HepG2 (cell line): ENCODE results near the gene VPS13D. TPM values are rescaled to one million over a fixed set of nuclear protein-coding genes. Genes with fewer than 3 reads are reported as not detected.
A peak's percentile ranks its signal among the peaks of the same experiment; 100 is the strongest.

ENCODE experiments used
- ATAC-seq: fragments of 200-7000 bp; cut with Tn5 transposase; 3 replicates; pipeline ENCODE4 v1.9.1; 2020; ENCODE audit warnings: mild to moderate bottlenecking, moderate library complexity
- BruUV-seq: library from RNA; stranded (reverse); fragments of 400-500 nt; replicated peaks from 2 replicates; lab custom pipeline; 2021; lab: Mats Ljungman, UMichigan
- CTCF ChIA-PET: fragments of 300-600 bp; formaldehyde crosslinking; extraction: SDS; loops from one replicate; lab custom pipeline; 2021; ENCODE audit warnings: low total read pairs, inconsistent platforms, low intra/inter-chr PET ratio; lab: Yijun Ruan, JAX
- POLR2A ChIA-PET: fragments of 350-600 bp; sonication (Branson Sonifier 250); formaldehyde crosslinking; loops from one replicate; lab custom pipeline; 2020; ENCODE audit warnings: antibody characterized with exemption, inconsistent platforms; lab: Yijun Ruan, JAX
- DNase-seq: peaks from one replicate; pipeline ENCODE4 v3.0.0-alpha.2; 2015; ENCODE audit warnings: low spot score
- FAIRE-seq: peaks from 3 replicates; lab custom pipeline; 2011; peaks lifted over from hg19 to GRCh38; lab: Jason Lieb, UNC
- H2AFZ ChIP-seq: one replicate; pipeline ENCODE4 v1.6.1; 2011; ENCODE audit warnings: low read length, inconsistent platforms
- H3K27ac ChIP-seq: fragments of 300-600 bp; 3 replicates; pipeline ENCODE4 v1.8.0; 2011; ENCODE audit warnings: mixed run types, mild to moderate bottlenecking, mixed read lengths, low read length, inconsistent platforms; ENCODE audit not compliant: insufficient read depth; ENCODE audit errors: extremely low read length
- H3K27me3 ChIP-seq, 2 experiments: fragments of 200-600 bp in 1 of 2; 2 replicates in 1 of 2; 3 replicates in 1 of 2; pipeline versions ENCODE4 v1.6.0 to v1.8.0; 2011; ENCODE audit warnings: low read length in 2 of 2, mild to moderate bottlenecking in 2 of 2, moderate library complexity in 2 of 2, inconsistent platforms in 1 of 2; ENCODE audit not compliant: insufficient read depth in 2 of 2, control insufficient read depth in 1 of 2
- H3K36me3 ChIP-seq, 2 experiments: fragments of 200-600 bp in 1 of 2; replicated peaks in 1 of 2; 2 replicates in 1 of 2; 3 replicates in 1 of 2; pipeline versions ENCODE4 v1.5.1 to v1.8.0; 2011; ENCODE audit warnings: low read length in 2 of 2, inconsistent platforms in 1 of 2; ENCODE audit not compliant: insufficient read depth in 2 of 2, control insufficient read depth in 1 of 2
- H3K4me1 ChIP-seq: 2 replicates; pipeline ENCODE4 v1.5.1; 2012; ENCODE audit warnings: low read length, inconsistent platforms; ENCODE audit not compliant: insufficient read depth
- H3K4me2 ChIP-seq: 2 replicates; pipeline ENCODE4 v1.6.0; 2011; ENCODE audit warnings: low read depth, low read length, inconsistent platforms
- H3K4me3 ChIP-seq, 3 experiments: fragments of 200-600 bp in 1 of 3; sonication (generic), shearing (Covaris generic) in 1 of 3; replicated peaks in 1 of 3; 2 replicates each; pipeline ENCODE4 v1.5.1; 2011 to 2016; ENCODE audit warnings: low read length in 3 of 3, inconsistent platforms in 2 of 3, low read depth in 2 of 3, mild to moderate bottlenecking in 2 of 3, control low read depth in 1 of 3, mixed read lengths in 1 of 3; ENCODE audit not compliant: insufficient read depth in 1 of 3
- H3K79me2 ChIP-seq: one replicate; pipeline ENCODE4 v1.6.1; 2011; ENCODE audit warnings: low read length, inconsistent platforms; ENCODE audit not compliant: insufficient read depth
- H3K9ac ChIP-seq: 2 replicates; pipeline ENCODE4 v1.6.0; 2011; ENCODE audit warnings: mild to moderate bottlenecking, low read depth, low read length, inconsistent platforms; ENCODE audit not compliant: insufficient read depth
- H3K9me3 ChIP-seq: 2 replicates; pipeline ENCODE4 v1.5.1; 2012; ENCODE audit warnings: mild to moderate bottlenecking, low read length
- H4K20me1 ChIP-seq: 2 replicates; pipeline ENCODE4 v1.6.0; 2011; ENCODE audit warnings: inconsistent platforms, mild to moderate bottlenecking, low read length, moderate library complexity; ENCODE audit not compliant: insufficient read depth
- BRD4 ChIP-seq: sonication (generic); formaldehyde crosslinking; IDR thresholded peaks from 2 replicates; pipeline ENCODE4 v1.4.0; 2020; ENCODE audit warnings: missing genetic modification reagents
- ELF1 ChIP-seq: sonication (generic); formaldehyde crosslinking; IDR thresholded peaks from 2 replicates; pipeline ENCODE4 v1.4.0; 2020; ENCODE audit warnings: missing genetic modification reagents
- FIP1L1 ChIP-seq: fragments of 200-400 bp; formaldehyde crosslinking; IDR thresholded peaks from 2 replicates; pipeline ENCODE4 v1.6.1; 2018; ENCODE audit warnings: low read depth, mild to moderate bottlenecking, low read length, moderate library complexity, borderline replicate concordance; ENCODE audit not compliant: insufficient read depth
- FOXA1 ChIP-seq, 2 experiments: fragments of 450-650 bp in 1 of 2; sonication (generic) in 1 of 2; formaldehyde crosslinking in 1 of 2; IDR thresholded peaks; 2 replicates each; pipeline versions ENCODE4 v1.4.0 to v1.6.1; 2016 to 2020; ENCODE audit warnings: missing genetic modification reagents in 1 of 2
- FOXA3 ChIP-seq: IDR thresholded peaks from 2 replicates; pipeline ENCODE4 v1.6.1; 2016; ENCODE audit warnings: missing genetic modification reagents, missing compliant biosample characterization
- HMG20A ChIP-seq: IDR thresholded peaks from 2 replicates; pipeline ENCODE4 v1.6.1; 2016; ENCODE audit warnings: borderline replicate concordance
- HNF4A ChIP-seq: sonication (generic); formaldehyde crosslinking; IDR thresholded peaks from 2 replicates; pipeline ENCODE4 v1.4.0; 2020; ENCODE audit warnings: missing genetic modification reagents
- IRF1 ChIP-seq: sonication (generic); formaldehyde crosslinking; IDR thresholded peaks from 2 replicates; pipeline ENCODE4 v1.4.0; 2020; ENCODE audit warnings: low read depth, mild to moderate bottlenecking, missing genetic modification reagents
- MYC ChIP-seq: sonication (generic); formaldehyde crosslinking; IDR thresholded peaks from 2 replicates; pipeline ENCODE4 v1.9.0; 2021; ENCODE audit warnings: missing genetic modification reagents, borderline replicate concordance
- NCOA2 ChIP-seq: sonication (generic); formaldehyde crosslinking; IDR thresholded peaks from 2 replicates; pipeline ENCODE4 v1.8.0; 2022; ENCODE audit warnings: inconsistent platforms
- NR1H2 ChIP-seq: sonication (generic); formaldehyde crosslinking; IDR thresholded peaks from 2 replicates; pipeline ENCODE4 v1.8.1; 2022; ENCODE audit warnings: low read depth, missing genetic modification reagents, borderline replicate concordance
- POGZ ChIP-seq: sonication (generic); formaldehyde crosslinking; IDR thresholded peaks from 2 replicates; pipeline ENCODE4 v1.4.0; 2020; ENCODE audit warnings: mild to moderate bottlenecking, missing genetic modification reagents
- SAP130 ChIP-seq: IDR thresholded peaks from 2 replicates; pipeline ENCODE4 v1.6.1; 2016; ENCODE audit warnings: low read depth
- SMC3 ChIP-seq: IDR thresholded peaks from 2 replicates; pipeline ENCODE4 v1.6.1; 2011; ENCODE audit warnings: low read length, improper control_type of control experiment
- TFE3 ChIP-seq: IDR thresholded peaks from 2 replicates; pipeline ENCODE4 v1.6.1; 2016
- ZBTB44 ChIP-seq: sonication (generic); formaldehyde crosslinking; IDR thresholded peaks from 2 replicates; pipeline ENCODE4 v1.4.0; 2020; ENCODE audit warnings: missing genetic modification reagents
- ZNF138 ChIP-seq: sonication (generic); formaldehyde crosslinking; IDR thresholded peaks from 2 replicates; pipeline ENCODE4 v1.5.0; 2020; ENCODE audit warnings: mild to moderate bottlenecking, low read depth, missing genetic modification reagents
- WGBS: methylation state at CpG from one replicate; pipeline ENCODE4 v1.1.6; 2017; ENCODE audit warnings: low lambda C conversion rate; 5-methylcytosine and 5-hydroxymethylcytosine counted together
- in situ Hi-C: cut with HindIII; loops from 2 replicates; pipeline ENCODE4 v1.10.0; 2017; ENCODE audit warnings: low pct_unique_long_range_greater_than_20kb; ENCODE audit not compliant: extremely low pct_ligation_motif_present
- intact Hi-C: fragments of 100-400 bp; cut with micrococcal nuclease; formaldehyde crosslinking; loops from one replicate; pipeline ENCODE4 v1.10.0; 2022; ENCODE audit not compliant: unreplicated experiment
- polyA plus RNA-seq, 8 experiments: library from polyadenylated mRNA; depleted of rRNA in 3 of 8; stranded (reverse) in 7 of 8; unstranded in 1 of 8; fragments of >200 nt; fragmentation: Illumina TruSeq in 4 of 8; extraction: Trizol in 4 of 8; gene quantifications; 2 replicates each; pipeline versions ENCODE4 v1.2.1 to v1.2.3, GENCODE V29; 2011 to 2016; ENCODE audit warnings: low read depth in 4 of 8, missing spikeins in 1 of 8, mixed read lengths in 1 of 8; ENCODE audit not compliant: insufficient read depth in 1 of 8
- total RNA-seq, 5 experiments: library from RNA; depleted of rRNA; stranded (reverse); fragments of >200 nt; fragmentation: Illumina TruSeq; extraction: Trizol; gene quantifications; 2 replicates each; pipeline ENCODE4 v1.2.3, GENCODE V29; 2016; ENCODE audit warnings: low read depth in 1 of 5

VPS13D gene
- total and polyA plus RNA-seq, 2 of the 13 experiments (the other 11 are each of a cell fraction or from before 2014, with no cell fraction given): 8.6 to 13.9 TPM

GRCh38 chr1:12345350-12346217 is 115.8 kb downstream of the VPS13D start (continued):
- TF ChIP-seq ZBTB44 (CRISPR knock-in tag): no peak
- TF ChIP-seq NR1H2 (CRISPR knock-in tag): no peak
- TF ChIP-seq, all 625 proteins: peak for 0

- Histone ChIP-seq H3K9me3 (peaks cover 6% of the 10 kb centered on the region), H3K27ac (no peak overlapping the region), H3K36me3 (peaks cover 7 to 25% of the 10 kb centered on the region in 2 experiments), H3K4me1 (peaks cover 32% of the 10 kb centered on the region), H3K4me3 (no peak overlapping the region), H3K9ac (no peak overlapping the region), H3K79me2 (no peaks in the 10 kb centered on the region), H3K27me3 (no peaks in the 10 kb centered on the region), H2AFZ (no peak overlapping the region), H4K20me1 (no peaks in the 10 kb centered on the region), H3K4me2 (peak overlapping the region; percentile 5; the same call in 1 of the 2 replicates)
- POLR2A ChIA-PET: interaction anchor here (1.1 to 1.4 kb wide), 5 partner anchors 10 to 272 kb away, joined by 3 to 7 read pairs (median 5); no protein-coding TSS in a partner anchor
- CTCF ChIA-PET: no interaction called here
- FAIRE-seq (no peak), ATAC-seq (no peak), DNase-seq (peak; percentile 55)
- 69% methylated on average over 5 of the region's 5 CpGs for WGBS
- in situ Hi-C loops: no loop called here
- intact Hi-C loops: no loop called here
- no TSS peak for BruUV-seq
- TF ChIP-seq ELF1: no peak
- peak; percentile 24; the same call in 1 of the 2 replicates for TF ChIP-seq HMG20A (CRISPR knock-in tag)
- TF ChIP-seq SMC3: no peak
- TF ChIP-seq FIP1L1: no peak
- peak; percentile 12; the same call in 1 of the 2 replicates for TF ChIP-seq NCOA2 (CRISPR knock-in tag)
- TF ChIP-seq FOXA1 (IDR thresholded peaks at IDR 0.05): no peak
- TF ChIP-seq FOXA1 (CRISPR knock-in tag; IDR thresholded peaks at IDR 0.05): peak; percentile 46; the same call in 1 of the 2 replicates
- TF ChIP-seq FOXA3 (CRISPR knock-in tag): peak; percentile 76
- no peak for TF ChIP-seq MYC (CRISPR knock-in tag)
- no peak for TF ChIP-seq IRF1
- TF ChIP-seq SAP130: peak; percentile 40; the same call in 1 of the 2 replicates
- no peak for TF ChIP-seq TFE3 (CRISPR knock-in tag)
- no peak for TF ChIP-seq BRD4 (CRISPR knock-in tag)
- no peak for TF ChIP-seq ZNF138 (CRISPR knock-in tag)
- peak; percentile 78 for TF ChIP-seq HNF4A
- 0 out of 2 replicates have a peak, but pooled peaks have one; percentile 13 for TF ChIP-seq POGZ (CRISPR knock-in tag)
Measured at GRCh38 chr1:12346483-12347151, 116.8 kb downstream of the VPS13D start.
